ENCODE measurements around the gene PCDHGB4. TPM values are rescaled to one million over a fixed set of nuclear protein-coding genes. Genes with fewer than 3 reads are reported as not detected.

The PCDHGB4 gene
- total RNA-seq, 2 experiments from 2014 or later = 0.11 TPM; not detected in 1

Other genes starting within 250 kb of the PCDHGB4 start
- not detected for gene PCDHB6, start 237.6 kb upstream of the PCDHGB4 start, total RNA-seq
- not detected for gene PCDHB7, start 215.1 kb upstream of the PCDHGB4 start, total RNA-seq
- not detected for gene PCDHB8, start 209.9 kb upstream of the PCDHGB4 start, total RNA-seq
- not detected for gene PCDHB16, start 205.3 kb upstream of the PCDHGB4 start, total RNA-seq
- gene PCDHB9, start 200.5 kb upstream of the PCDHGB4 start, total RNA-seq = not detected
- not detected for gene PCDHB10, start 195.3 kb upstream of the PCDHGB4 start, total RNA-seq
- gene PCDHB11, start 188.1 kb upstream of the PCDHGB4 start, total RNA-seq = not detected
- gene PCDHB12, start 179.0 kb upstream of the PCDHGB4 start, total RNA-seq = not detected
- not detected for gene PCDHB13, start 173.8 kb upstream of the PCDHGB4 start, total RNA-seq
- gene PCDHB14, start 164.4 kb upstream of the PCDHGB4 start, total RNA-seq = under 1 TPM in 1 of 2 experiments, not detected in 1; 0.06 TPM
- gene PCDHB15, start 142.3 kb upstream of the PCDHGB4 start, total RNA-seq = under 1 TPM in 1 of 2 experiments, not detected in 1; 0.06 TPM
- 1 to 10 TPM in 1 of 2 experiments, under 1 TPM in 1; 0.99 to 1.3 TPM for gene SLC25A2, start 83.6 kb upstream of the PCDHGB4 start, total RNA-seq
- gene TAF7, start 66.9 kb upstream of the PCDHGB4 start, total RNA-seq = 10 to 100 TPM; 86.2 to 95.9 TPM
- gene PCDHGA1, start 57.2 kb upstream of the PCDHGB4 start, total RNA-seq = under 1 TPM; 0.11 to 0.31 TPM
- gene PCDHGA2, start 48.9 kb upstream of the PCDHGB4 start, total RNA-seq = under 1 TPM; 0.08 to 0.09 TPM
- gene PCDHGA3, start 43.9 kb upstream of the PCDHGB4 start, total RNA-seq = under 1 TPM in 1 of 2 experiments, not detected in 1; 0.14 TPM
- gene PCDHGB1, start 37.6 kb upstream of the PCDHGB4 start, total RNA-seq = not detected
- gene PCDHGA4, start 32.7 kb upstream of the PCDHGB4 start, total RNA-seq = under 1 TPM; 0.25 to 0.28 TPM
- gene PCDHGB2, start 27.7 kb upstream of the PCDHGB4 start, total RNA-seq = under 1 TPM; 0.64 to 0.88 TPM
- under 1 TPM; 0.23 to 0.30 TPM for gene PCDHGA5, start 23.5 kb upstream of the PCDHGB4 start, total RNA-seq
- under 1 TPM; 0.44 to 0.82 TPM for gene PCDHGB3, start 17.5 kb upstream of the PCDHGB4 start, total RNA-seq
- gene PCDHGA6, start 13.8 kb upstream of the PCDHGB4 start, total RNA-seq = under 1 TPM; 0.28 to 0.33 TPM
- under 1 TPM; 0.26 to 0.28 TPM for gene PCDHGA7, start 5.0 kb upstream of the PCDHGB4 start, total RNA-seq
- under 1 TPM; 0.09 to 0.11 TPM for gene PCDHGA8, start 4.9 kb downstream of the PCDHGB4 start, total RNA-seq
- not detected for gene PCDHGB5, start 10.2 kb downstream of the PCDHGB4 start, total RNA-seq
- under 1 TPM in 1 of 2 experiments, not detected in 1; 0.11 TPM for gene PCDHGA9, start 15.1 kb downstream of the PCDHGB4 start, total RNA-seq
- gene PCDHGB6, start 20.3 kb downstream of the PCDHGB4 start, total RNA-seq = under 1 TPM; 0.11 to 0.14 TPM
- under 1 TPM in 1 of 2 experiments, not detected in 1; 0.14 TPM for gene PCDHGA10, start 25.3 kb downstream of the PCDHGB4 start, total RNA-seq
- gene PCDHGB7, start 30.0 kb downstream of the PCDHGB4 start, total RNA-seq = under 1 TPM in 1 of 2 experiments, not detected in 1; 0.11 TPM
- gene PCDHGA11, start 33.4 kb downstream of the PCDHGB4 start, total RNA-seq = under 1 TPM; 0.08 to 0.09 TPM
- gene PCDHGA12, start 42.8 kb downstream of the PCDHGB4 start, total RNA-seq = under 1 TPM in 1 of 2 experiments, not detected in 1; 0.11 TPM
- not detected for gene PCDHGC3, start 88.3 kb downstream of the PCDHGB4 start, total RNA-seq
- not detected for gene PCDHGC4, start 97.3 kb downstream of the PCDHGB4 start, total RNA-seq
- gene PCDHGC5, start 101.4 kb downstream of the PCDHGB4 start, total RNA-seq = not detected
- gene DIAPH1, start 231.3 kb downstream of the PCDHGB4 start, total RNA-seq = 100 to 1,000 TPM; 244 to 256 TPM
- gene HDAC3, start 249.2 kb downstream of the PCDHGB4 start, total RNA-seq = 10 to 100 TPM; 85.8 to 89.6 TPM
- gene RELL2, start 249.3 kb downstream of the PCDHGB4 start, total RNA-seq = 10 to 100 TPM; 31.4 to 31.6 TPM